GM18858 (cell line): ENCODE data around the gene SPIN2B.
"Not testable (repeated sequence)": the region's sequence is repeated elsewhere in the genome, so short reads cannot be mapped to it uniquely, and the experiment has no call there.

ENCODE experiments used
- ATAC-seq: cut with Tn5 transposase; IDR thresholded peaks from one replicate; pipeline ENCODE4 v1.9.1; 2021; ENCODE audit not compliant: unreplicated experiment

The SPIN2B gene

GRCh38 chrX:57121162-57121755 lies at the start of gene SPIN2B:
Gene SPIN2B (minus strand): TSS chrX:57121548.
- peak; percentile 99 for ATAC-seq

DNA sequence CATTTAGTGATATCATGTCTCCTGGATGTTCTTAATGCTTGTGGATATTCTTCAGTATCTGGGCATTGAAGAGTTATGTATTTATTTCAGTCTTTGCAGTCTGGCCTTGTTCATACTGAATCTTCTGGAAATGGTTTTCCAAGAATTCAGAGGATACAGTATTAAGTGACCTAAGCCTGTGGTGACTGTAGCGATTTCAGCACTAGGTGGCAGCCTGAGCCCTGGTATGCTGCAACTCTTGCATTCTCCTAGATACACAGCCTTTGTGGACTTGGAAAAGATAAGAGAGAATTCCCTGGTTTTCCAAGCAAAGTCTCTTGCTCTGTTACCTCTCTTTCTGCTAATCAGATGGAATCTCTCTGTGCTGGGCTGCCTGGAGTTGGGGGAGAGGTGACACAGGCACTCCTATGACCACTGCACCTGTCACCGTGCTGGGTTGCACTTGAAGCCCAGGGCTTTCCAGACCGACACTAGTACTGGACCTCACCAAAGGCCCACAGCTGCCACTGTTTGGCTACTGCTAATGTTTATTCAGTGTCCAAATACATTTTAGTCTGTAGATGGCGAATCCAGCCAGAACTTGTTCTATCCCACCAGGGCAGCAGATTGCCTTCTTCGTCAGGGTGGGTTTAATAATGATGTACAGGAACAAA lies 35.2 kb upstream of the SPIN2B start:
- no peak for ATAC-seq

GRCh38 chrX:57155171-57155570 lies 33.8 kb upstream of the SPIN2B start:
- ATAC-seq: no peak

GRCh38 chrX:57152222-57152621 lies 30.9 kb upstream of the SPIN2B start:
- ATAC-seq: not testable (repeated sequence)

DNA sequence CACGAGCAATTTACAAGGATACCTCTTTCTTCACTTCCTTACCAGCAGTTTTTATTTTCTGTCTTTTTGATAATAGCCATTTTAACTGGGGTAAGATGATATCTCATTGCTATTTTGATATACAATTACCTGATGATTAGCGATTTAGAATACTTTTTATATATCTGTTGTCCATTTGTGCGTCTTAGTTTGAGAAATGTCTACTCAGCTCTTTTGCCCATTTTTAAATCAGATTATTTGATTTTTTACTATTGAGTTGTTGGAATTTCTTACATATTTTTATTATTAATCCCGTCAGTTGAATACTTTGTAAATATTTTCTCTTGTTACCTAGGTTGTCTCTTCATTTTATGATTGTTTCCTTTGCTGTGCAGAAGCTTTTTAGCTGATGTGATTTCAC lies 17.3 kb upstream of the SPIN2B start:
- no peak for ATAC-seq

DNA sequence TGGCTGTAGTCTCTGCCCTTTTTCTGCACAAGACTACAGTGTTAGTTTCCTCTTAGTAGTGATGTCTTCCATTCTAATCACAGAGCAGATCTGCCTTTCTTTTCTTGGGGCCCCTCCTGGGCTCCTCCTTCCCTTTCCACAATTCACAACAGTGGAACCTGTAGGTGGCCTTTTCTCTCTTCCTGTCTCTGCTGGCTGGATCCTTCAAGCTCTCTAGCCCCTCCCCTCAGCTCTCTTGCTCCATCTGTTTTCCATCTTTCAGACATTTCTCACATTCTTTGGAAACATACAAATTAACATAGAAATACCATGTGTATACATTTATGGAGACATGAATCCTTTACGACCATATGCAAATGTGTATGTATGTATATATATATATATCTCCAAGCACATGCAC lies 16.2 kb upstream of the SPIN2B start:
- no peak for ATAC-seq

DNA sequence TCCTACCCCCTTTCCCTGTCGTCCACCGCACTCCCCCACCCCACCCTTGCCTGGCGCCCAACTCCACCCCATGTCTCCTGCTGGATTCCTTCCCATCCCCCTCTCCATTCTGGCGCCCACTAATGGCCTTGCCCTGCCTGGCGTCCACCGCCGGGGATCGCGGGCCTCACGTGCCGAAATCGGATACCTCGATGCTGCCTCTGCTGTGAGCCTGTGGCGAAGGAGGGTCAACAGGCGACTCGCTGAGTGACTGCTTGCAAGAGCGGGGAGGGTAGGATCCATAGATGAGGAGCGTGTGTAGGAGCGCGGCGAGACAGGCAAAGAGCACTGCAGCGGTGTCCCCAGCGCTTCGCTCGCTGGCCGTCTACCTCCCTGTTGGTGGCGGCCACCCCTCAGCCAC lies 15.7 kb upstream of the SPIN2B start, which contains the start of gene SPIN2A:
TSS of gene SPIN2A (minus strand) at position 325 of the 400 bp plus-strand sequence. CDS start 800 bp downstream, outside the sequence.
- not testable (repeated sequence) for ATAC-seq

DNA sequence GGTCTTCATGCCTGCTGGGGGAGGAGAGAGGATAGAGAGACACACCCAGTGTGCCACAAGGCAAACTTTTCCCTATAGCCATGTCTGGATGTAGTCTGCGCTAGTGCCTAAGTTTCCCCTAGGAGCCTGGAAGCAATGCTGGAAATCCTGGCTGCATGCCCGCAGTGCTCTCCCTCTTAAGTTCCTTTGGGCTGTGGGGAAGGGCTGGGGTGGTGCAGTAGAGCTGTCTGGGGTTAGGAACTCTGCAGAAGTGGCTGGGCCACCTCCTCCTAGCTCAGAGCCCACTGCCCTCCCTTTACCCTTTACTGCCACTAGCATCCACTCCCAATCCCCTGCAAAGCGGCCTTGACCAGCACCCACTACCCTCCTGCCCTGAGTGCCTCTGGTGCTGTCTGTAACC lies 15.2 kb upstream of the SPIN2B start:
- ATAC-seq: not testable (repeated sequence)

GRCh38 chrX:57135287-57135686 lies 13.9 kb upstream of the SPIN2B start:
- no peak for ATAC-seq

- no peak for ATAC-seq
Observed at GRCh38 chrX:57134702-57135101, 13.4 kb upstream of the SPIN2B start.

- no peak for ATAC-seq
Observed at GRCh38 chrX:57133706-57134105, 12.4 kb upstream of the SPIN2B start.

- not testable (repeated sequence) for ATAC-seq
Observed at GRCh38 chrX:57133284-57133683, 11.9 kb upstream of the SPIN2B start.

- no peak for ATAC-seq
Observed at GRCh38 chrX:57132046-57132445, 10.7 kb upstream of the SPIN2B start.

- ATAC-seq: no peak
Observed at GRCh38 chrX:57121816-57122215, 468 bp upstream of the SPIN2B start.

GRCh38 chrX:57120619-57121161 lies 658 bp downstream of the SPIN2B start:
- ATAC-seq: not testable (repeated sequence)

- ATAC-seq: no peak
Observed at GRCh38 chrX:57119416-57119815, 1.9 kb downstream of the SPIN2B start.

- ATAC-seq: not testable (repeated sequence)
Observed at GRCh38 chrX:57117566-57117965, 3.8 kb downstream of the SPIN2B start.

DNA sequence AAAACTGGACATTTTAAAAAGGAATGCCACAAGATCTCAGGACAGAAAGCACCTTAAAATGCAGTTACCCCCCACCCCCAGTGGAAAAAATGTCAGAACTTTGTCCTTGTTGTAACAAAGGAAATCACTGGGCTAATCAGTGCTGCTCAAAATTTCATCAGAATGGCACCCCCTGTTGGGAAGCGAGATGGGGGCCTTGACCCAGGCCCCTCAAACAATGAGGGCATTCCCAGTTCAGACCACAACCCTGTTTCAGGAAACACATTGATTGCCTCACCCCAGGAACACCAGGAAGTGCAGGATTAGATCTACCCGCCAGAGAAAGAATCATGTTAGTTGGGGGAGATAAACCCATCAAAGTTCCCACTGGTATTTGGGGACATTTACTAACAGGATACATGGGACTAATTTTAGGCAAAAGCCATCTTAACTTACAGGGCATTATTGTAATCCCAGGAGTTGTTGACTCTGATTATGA lies 16.4 kb downstream of the SPIN2B start:
- no peak for ATAC-seq

GRCh38 chrX:57104406-57104805 lies 16.9 kb downstream of the SPIN2B start:
- ATAC-seq: no peak

- ATAC-seq: no peak
Observed at GRCh38 chrX:57103489-57103888, 17.9 kb downstream of the SPIN2B start.

GRCh38 chrX:57102918-57103317 lies 18.4 kb downstream of the SPIN2B start:
- ATAC-seq: not testable (repeated sequence)

- ATAC-seq: no peak
Observed at GRCh38 chrX:57083143-57083542, 38.2 kb downstream of the SPIN2B start.
